Measurements from ENCODE around the gene CCT7. TPM values are rescaled to one million over a fixed set of nuclear protein-coding genes. Genes with fewer than 3 reads are reported as not detected.

CCT7 gene
- total and polyA plus RNA-seq, 2 of the 8 experiments (the other 6 are each of a cell fraction or from before 2014, with no cell fraction given), result 440 to 474 TPM

DNA sequence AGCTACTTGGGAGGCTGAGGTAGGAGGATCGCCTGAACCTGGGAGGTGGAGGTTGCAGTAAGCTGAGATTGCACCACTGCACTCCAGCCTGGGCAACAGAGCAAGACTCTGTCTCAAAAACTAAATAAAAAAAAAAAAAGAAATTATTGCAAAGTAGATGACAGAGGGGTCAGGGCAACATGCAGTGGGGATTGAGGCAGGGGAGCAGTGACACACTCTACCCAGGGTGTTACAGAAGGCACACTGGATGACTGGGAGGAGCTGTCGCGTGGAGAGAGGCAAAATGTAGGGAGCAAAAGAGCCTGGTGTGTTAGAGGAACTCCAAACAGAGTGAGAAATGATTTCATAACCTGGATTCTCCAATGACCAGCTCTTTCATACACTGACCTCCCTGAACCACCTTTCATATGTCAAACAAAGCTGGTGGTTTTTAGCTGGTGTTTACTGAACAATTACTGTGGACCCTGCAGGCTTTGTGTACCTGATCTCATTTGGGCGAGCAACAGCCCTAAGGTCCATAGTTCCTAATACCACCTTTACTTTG, 28.1 kb downstream of the CCT7 start:
- no peaks in the 10 kb centered on the region; the same call in 1 of the 2 replicates for H3K23me2 ChIP-seq (ENCODE audit: low read depth, low read length)
- H3K79me2 ChIP-seq (ENCODE audit: control insufficient read depth in 1 of 2, insufficient read depth in 2 of 2, low read length in 2 of 2), result no peaks in the 10 kb centered on the region; a peak in 1 of 4 replicates
- H3K9me3 ChIP-seq (ENCODE audit: insufficient read depth in 2 of 2, low read depth in 1 of 2, low read length in 1 of 2), result no peaks in the 10 kb centered on the region
- H2AK5ac ChIP-seq (ENCODE audit: low read depth, low read length), result no peak overlapping the region
- FAIRE-seq (no peak), DNase-seq (ENCODE audit: low read depth in 1 of 2, low spot score in 2 of 2) (no peak)
- no peak overlapping the region for H3K27ac ChIP-seq (ENCODE audit: low read depth, low read length)
- no peak overlapping the region for H3K4ac ChIP-seq (replicated peaks; ENCODE audit: insufficient read length, low read depth, low read length)
- CTCF ChIA-PET (ENCODE audit: partially characterized antibody), result interaction anchor here (0.6 to 3.9 kb wide), 10 partner anchors 15 to 368 kb away, joined by 3 to 24 read pairs (median 4); no protein-coding TSS in a partner anchor
- H4K20me1 ChIP-seq (replicated peaks in 1 of 2; ENCODE audit: control insufficient read depth in 1 of 2, insufficient read depth in 2 of 2, low read length in 2 of 2), result peaks cover 9 to 15% of the 10 kb centered on the region in 2 experiments
- H3K56ac ChIP-seq (replicated peaks; ENCODE audit: insufficient read length, low read depth, low read length), result no peak overlapping the region
- no peak overlapping the region for H2AFZ ChIP-seq (ENCODE audit: low read length)
- H3K9ac ChIP-seq (replicated peaks in 1 of 4; ENCODE audit: extremely low read depth in 1 of 4, low read depth in 3 of 4, low read length in 3 of 4), result no peak overlapping the region
- no peak overlapping the region for H2BK12ac ChIP-seq (ENCODE audit: low read depth, low read length)
- H3K4me3 ChIP-seq (ENCODE audit: extremely low read depth in 1 of 4, insufficient read depth in 2 of 4, low read depth in 3 of 4, low read length in 4 of 4), result no peak overlapping the region
- no peak overlapping the region for H4K8ac ChIP-seq (ENCODE audit: extremely low read depth, insufficient read depth, low read length)
- peaks cover 3 to 20% (median 8%) of the 10 kb centered on the region in 4 experiments; a peak in 5 of 8 replicates for H3K36me3 ChIP-seq (ENCODE audit: control insufficient read depth in 2 of 4, insufficient read depth in 4 of 4, low read length in 3 of 4)
- POLR2A ChIA-PET (ENCODE audit: partially characterized antibody), result interaction anchor here (1.0 to 3.0 kb wide), 4 partner anchors 8 to 28 kb away, joined by 3 to 11 read pairs (median 5); partner anchors contain the start of gene CCT7
- no peak overlapping the region for H2BK120ac ChIP-seq (replicated peaks; ENCODE audit: low read depth, low read length)
- H2BK5ac ChIP-seq (ENCODE audit: low read depth, low read length), result no peak overlapping the region
- H4K5ac ChIP-seq (ENCODE audit: insufficient read length, low read depth, low read length), result no peak overlapping the region
- H3K18ac ChIP-seq (ENCODE audit: extremely low read depth, low read length), result no peak overlapping the region
- no peak overlapping the region for H2BK20ac ChIP-seq (ENCODE audit: low read length)
- 92% methylated on average over 4 of the region's 4 CpGs; no CpG with 5 or more reads in 1 of the 2 experiments for WGBS, 2 experiments (ENCODE audit: extremely low coverage in 1 of 2, insufficient coverage in 1 of 2, insufficient read length in 1 of 2, insufficient replicate concordance in 2 of 2, low coverage in 1 of 2, low lambda C conversion rate in 2 of 2, missing lambda C conversion rate in 1 of 2)
- no peak overlapping the region for H2BK15ac ChIP-seq (ENCODE audit: low read length)
- peaks cover 0 to 6% (median 3%) of the 10 kb centered on the region in 4 experiments; a peak in 3 of 7 replicates for H3K4me1 ChIP-seq (replicated peaks in 1 of 4; ENCODE audit: control insufficient read depth in 3 of 4, insufficient read depth in 4 of 4, low read length in 3 of 4)
- H3K23ac ChIP-seq (ENCODE audit: insufficient read length), result no peak overlapping the region
- peaks cover 4% of the 10 kb centered on the region; the same call in 1 of the 2 replicates for H3K79me1 ChIP-seq (ENCODE audit: low read depth, low read length)
- peaks cover 0 to under 1% (median 0%) of the 10 kb centered on the region in 4 experiments; a peak in 1 of 7 replicates for H3K27me3 ChIP-seq (replicated peaks in 1 of 4; ENCODE audit: control insufficient read depth in 3 of 4, extremely low read depth in 1 of 4, insufficient read depth in 3 of 4, low read length in 3 of 4)
- H4K91ac ChIP-seq (replicated peaks; ENCODE audit: insufficient read length, low read length), result no peak overlapping the region
- no peak overlapping the region for H3K4me2 ChIP-seq (ENCODE audit: insufficient read depth in 1 of 2, low read depth in 2 of 2, low read length in 2 of 2)
- H3K14ac ChIP-seq (ENCODE audit: insufficient read length), result no peak overlapping the region

Measured in H1 (cell line).